GM19397 (cell line): ENCODE results near the gene HOGA1.

ENCODE experiments used
- ATAC-seq: cut with Tn5 transposase; IDR thresholded peaks from one replicate; pipeline ENCODE4 v1.9.1; 2021; ENCODE audit warnings: mild to moderate bottlenecking, moderate library complexity; ENCODE audit not compliant: unreplicated experiment

HOGA1 gene

DNA sequence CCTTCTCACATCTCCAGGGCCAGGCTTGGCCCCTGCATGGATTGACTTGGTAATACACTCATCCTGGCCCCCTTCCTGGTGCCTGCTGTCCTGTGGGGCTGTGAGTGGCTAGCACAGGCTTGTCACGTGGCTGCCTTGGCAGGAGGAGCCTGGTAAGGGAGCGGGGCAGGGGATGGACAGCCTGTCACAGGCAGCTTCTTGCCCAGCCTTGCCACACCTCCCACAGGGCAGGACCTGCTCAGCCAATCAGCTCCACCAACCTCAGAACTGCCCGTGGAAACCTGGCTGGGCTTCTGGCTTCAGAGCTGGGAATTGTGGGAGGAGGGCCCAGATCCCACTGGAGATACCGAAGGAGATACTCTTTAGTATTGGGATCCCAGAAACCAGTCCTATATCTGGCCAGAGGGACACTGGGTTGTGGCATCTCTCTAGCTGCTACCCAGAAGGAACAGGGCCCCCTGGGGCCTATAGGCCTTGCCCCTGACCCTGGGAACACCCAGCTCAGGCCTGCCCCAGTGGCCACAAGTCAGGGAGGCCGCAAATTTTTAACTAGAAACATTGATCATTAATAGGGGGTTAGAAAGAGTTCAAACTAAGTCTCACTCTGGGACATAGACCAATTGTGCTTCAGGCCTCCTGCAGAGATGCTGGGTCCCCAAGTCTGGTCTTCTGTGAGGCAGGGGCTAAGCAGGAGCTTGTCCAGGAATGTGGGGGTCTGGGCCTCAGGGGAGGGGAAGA lies at the start of gene HOGA1:
Gene HOGA1, plus strand, starts transcription at position 330 of the 738 bp plus-strand sequence. Its CDS starts 315 bp downstream, at position 645.
- ATAC-seq = no peak

DNA sequence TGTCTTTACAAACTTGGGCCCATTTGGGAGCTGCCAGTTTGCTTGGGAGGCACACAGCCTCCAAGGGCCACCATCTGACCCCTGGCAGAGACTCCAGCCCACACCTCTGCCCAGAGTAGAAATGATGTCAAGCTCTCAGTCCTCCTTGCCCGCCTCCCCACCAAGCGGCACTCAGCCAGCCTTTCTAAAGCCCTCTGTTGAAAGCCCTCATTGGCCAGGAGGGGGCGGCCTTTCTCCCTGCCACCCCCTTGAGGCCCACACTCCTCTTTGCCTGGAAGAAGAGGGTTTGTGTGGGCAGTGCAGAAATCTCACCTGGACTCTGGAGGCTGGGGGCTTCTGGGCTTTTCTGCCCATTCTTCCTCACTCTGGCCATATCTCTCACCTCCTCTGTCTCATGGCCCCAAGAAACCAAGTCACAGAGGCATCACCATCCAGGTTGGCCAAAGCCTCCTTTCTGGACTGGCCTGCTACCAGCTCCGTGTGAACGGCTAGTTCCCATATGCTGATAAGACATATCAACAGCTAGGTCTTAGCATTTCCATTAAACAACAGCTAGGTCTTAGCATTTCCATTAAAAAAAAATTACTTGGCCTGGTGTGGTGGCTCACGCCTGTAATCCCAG lies 49.3 kb upstream of the HOGA1 start:
- ATAC-seq = no peak

DNA sequence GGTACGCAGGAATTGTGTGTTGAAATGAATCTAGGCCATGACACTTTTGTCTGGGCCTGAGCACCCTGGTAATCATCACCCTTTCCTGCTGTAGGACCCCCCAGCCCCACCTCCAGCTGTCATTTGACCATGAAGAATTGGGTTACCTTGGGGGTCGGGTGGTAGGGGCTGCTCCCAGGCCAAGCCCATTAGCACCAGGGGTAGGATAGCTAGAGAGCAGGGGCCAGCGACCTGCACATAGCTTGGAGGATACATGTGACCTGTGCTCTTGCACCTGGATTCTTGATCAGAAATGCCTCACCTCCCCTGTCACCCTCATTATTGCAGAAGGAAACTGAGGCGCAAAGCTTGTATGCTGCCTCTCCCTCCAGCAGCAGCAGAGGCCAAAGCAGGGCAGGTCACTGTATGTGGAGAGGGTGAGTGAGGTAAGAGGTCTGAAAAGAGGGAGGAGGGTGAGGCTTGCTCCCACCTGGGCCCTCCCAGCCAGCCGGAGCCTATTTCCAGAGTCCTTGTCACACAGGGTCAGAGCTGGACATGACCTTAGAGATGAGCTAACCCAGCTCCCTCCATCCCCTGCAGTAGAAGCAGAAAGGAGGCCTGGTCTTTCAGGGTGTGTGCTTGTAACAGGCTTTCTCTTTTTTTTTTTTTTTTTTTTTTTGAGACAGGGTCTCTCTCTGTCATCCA lies 46.9 kb upstream of the HOGA1 start:
- ATAC-seq = no peak

DNA sequence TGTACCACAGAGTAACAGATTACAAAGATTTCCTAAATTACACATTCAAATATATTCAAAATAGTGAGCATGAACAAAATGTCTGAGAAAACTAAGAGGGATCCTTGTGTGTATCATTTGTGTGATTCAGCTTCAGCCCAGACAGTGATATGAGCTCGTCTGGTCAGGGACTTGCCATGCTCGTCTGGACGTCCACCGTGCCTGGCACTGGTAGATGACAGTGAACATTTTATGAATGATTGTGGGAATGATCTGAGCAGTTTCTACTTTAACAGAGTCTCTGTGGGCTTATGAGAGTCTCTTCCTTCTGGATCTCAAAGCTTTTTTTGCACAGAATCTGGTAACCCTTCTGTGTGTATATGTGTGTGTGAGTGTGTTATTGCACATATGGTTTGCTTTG lies 45.8 kb upstream of the HOGA1 start:
- no peak for ATAC-seq

DNA sequence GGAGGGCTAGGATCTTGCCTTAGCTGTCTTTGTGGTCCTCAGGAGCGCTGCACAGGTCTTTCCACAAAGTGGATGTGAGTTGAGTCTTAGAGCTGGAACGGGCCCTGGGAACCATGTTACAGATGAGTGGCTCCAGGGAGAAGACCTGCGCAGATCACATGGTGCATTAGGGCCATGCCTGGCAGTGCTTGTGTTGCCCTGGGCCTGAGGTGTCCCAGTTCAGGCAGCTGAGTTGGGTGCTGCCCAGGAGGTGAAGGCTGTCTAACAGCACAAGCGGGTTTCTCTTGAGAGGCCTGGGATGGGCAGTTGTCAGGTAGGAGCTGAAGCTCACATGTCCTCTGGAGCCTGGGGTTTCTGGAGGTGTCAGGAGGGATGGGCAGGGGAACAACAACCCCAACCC lies 45.4 kb upstream of the HOGA1 start:
- no peak for ATAC-seq

DNA sequence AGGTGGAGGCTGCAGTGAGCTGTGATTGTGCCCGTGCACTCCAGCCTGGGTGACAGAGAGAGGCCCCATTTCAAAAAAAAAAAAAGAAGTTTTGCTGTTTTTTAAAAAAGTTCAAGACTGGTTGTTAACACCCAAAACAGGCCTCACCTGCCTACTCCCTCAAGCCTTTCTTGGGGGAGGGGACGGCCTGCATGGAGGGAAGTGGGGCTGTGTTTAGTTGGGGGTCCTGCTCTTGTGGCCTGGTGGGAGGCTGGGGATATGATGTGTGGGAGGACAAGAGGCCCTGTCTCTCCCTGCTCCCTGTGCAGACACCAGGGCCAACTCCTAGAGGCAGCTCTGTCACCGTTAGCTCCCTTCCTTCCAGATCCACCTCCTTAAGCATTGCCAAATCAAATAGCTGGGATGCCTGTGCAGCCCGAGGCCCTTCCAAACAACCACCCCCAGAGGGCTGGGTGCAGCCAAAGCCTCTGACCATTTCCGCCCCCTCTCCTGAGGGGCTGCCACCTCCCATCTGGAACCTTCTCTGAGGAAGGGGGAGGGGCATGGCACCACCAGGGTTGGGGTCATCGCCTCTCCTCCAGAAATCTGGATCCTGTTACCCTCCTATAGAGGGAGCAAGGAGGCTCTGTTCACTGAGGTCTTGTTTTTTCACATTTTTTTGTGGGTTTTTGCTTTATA lies 44.5 kb upstream of the HOGA1 start:
- ATAC-seq = no peak

DNA sequence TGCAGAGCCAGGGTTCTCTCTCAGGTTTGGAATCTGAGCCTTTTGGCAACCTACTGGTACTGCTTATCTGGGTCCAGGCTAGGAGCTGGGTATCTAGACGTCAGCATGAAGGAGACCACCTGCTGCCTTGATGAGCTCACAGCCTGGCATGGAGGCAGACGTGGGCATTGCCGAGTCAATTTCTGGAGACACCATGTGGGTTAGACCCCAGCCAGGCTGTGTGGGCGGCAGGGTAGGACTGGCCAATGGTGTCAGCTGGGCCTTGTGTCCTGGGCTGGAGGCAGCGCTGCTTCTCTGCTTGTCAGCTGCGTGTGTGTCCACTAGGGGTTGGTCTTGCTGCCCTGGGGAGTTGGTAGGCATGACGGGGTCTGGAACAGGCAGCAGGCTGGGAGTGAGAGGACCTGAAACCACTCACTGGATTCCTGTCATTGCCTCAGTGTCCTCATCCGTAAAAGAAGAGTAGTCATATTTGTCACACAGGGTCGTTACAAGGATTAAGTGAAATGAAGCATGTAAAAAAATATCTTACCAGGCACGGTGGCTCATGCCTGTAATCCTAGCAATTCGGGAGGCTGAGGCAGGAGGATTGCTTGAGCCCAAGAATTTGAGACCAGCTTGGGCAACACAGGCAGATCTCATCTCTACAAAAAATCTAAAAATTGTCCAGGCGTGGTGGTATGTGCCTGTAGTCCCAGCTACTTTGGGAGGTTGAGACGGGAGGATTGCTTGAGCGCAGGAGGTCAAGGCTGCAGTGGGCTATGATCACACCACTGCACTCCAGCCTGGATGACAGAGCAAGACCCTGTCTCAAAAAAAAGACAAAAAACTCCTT lies 43.3 kb upstream of the HOGA1 start:
- no peak for ATAC-seq

DNA sequence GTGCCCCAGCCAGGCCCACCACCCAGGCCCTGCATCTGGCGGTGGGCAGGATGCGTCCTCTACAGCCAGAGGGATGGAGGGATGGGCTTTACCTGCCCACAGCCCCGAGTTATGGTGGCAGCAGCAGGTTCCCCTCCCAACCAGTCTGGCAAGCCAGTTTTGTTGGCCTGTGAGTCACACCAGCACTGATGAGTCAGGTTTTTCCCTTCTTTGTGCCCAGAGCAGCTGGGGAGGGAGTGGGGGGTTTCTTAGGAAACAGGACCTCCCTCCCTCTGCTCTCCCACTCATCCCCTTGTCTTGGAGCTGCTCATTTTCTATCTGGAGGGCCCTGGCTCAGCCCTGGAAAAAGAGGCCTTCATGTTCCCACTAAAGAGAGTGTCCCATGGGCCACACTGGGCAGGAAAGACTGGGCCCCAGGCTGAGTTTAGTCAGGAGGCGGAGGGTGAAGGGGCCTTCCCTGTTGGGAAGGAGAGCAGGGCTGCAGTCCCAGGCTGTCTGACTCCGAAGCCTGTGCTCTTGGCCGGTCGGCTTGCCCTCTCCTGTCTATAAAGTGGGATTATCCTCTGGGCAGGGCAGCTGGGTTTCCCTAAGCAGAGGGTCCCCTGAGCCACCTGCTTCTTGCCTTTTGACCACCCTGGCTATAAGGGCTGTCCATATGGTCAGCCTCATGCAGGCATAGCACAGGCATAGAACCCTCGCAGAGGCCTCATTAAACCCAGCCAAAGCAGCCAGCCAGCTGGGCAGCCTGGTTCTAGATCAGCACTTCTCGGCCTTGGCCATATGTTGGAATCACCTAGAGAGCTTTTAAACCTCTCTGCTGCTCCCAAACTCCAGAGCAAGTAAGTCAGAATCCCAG lies 41.8 kb upstream of the HOGA1 start:
- no peak for ATAC-seq

DNA sequence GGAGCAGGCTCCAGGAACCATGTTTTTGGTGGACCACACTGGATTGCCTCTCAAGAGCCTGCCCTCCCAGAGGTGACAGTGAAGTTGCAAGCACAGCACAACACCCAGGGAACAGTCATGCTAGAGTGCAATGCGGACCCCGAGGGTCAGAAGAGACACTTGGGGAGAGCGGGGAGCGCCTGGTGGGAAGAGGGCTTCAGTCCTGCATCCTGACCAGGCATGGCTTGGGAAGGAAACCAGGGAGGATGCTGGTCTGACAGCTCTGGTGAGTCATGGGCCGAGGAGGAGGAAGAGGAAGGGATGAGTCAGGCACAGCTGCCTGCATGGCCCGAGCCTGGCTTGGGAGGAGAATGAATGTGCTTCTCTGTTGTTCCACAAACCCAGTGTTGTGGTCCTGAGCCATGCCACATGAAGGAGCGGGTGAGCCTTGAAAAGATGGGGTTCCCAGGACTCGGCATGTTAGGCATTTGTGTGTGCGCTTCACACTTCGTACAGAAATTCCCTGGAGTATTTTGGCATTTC lies 41.1 kb upstream of the HOGA1 start:
- ATAC-seq = no peak

DNA sequence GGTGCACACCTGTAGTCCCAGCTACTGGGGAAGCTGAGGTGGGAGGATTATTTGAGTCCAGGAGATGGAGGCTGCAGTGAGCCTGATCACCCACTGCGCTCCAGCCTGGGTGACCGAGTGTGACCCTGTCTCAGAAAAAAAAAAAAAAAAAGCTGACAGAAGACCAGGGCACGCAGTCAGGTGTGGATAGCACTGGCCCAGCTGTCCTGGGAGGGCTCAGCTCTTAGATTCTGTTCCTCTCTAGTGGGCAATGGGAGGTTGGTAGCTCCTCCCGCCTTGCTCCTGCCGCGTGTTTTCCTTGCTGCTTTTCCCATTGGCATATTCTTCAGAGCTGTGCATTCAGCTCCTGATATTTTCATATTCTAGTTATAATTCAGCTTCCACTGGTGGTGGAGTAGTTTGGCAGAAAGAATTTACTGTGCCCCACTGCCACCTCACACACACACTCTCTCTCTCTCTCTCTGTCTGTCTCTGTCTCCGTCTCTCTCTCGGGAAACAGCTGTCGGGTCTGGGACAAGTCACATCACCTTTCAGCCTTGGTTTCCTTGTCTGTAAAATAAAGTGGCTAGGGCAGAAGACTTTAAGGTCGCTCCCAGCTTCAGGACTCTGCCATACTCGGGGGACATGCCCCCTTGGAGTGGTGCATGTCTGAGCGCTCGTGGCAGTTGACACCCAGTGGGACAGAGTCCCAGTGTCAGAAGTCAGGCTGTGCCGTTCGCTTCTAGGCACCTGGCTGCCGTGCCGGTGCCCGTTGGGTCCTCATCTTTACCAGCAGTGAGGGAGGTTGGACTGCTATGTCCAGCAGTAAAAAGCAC lies 37.5 kb upstream of the HOGA1 start:
- ATAC-seq = no peak

DNA sequence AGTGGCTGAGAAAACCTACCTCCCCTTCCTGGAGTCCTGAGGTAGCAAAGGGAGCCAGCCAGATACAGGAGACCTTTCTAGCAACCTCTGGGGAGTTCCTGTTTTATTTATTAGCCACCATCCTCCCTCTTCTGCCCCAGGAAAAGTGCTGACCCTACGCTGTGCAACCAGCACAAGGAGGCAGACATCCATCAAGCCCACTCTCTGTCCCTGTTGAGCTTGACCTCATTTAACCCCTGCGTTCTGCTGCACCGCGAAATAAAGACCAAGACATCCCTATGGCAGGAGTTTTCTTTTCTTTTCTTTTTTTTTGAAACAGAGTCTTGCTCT lies 37.0 kb upstream of the HOGA1 start:
- ATAC-seq = no peak

DNA sequence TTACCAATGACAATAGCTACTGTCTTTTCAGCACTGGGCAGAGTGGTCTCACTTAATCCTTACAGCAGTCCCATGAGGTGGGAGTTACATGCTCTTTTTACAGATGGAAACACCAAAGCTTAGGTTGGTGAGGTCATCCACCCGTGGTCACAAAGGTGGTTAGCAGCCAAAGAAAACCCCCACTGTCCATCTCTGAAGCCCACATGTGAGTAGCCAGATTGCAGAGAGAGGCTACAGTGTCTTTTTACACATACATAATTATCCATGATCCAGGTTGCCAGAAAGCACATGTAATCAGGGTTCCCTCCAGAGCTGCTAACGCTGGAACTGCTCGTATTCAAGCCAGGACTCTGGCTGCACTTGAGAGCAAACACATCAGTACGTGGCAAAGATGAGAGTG lies 36.2 kb upstream of the HOGA1 start:
- no peak for ATAC-seq

DNA sequence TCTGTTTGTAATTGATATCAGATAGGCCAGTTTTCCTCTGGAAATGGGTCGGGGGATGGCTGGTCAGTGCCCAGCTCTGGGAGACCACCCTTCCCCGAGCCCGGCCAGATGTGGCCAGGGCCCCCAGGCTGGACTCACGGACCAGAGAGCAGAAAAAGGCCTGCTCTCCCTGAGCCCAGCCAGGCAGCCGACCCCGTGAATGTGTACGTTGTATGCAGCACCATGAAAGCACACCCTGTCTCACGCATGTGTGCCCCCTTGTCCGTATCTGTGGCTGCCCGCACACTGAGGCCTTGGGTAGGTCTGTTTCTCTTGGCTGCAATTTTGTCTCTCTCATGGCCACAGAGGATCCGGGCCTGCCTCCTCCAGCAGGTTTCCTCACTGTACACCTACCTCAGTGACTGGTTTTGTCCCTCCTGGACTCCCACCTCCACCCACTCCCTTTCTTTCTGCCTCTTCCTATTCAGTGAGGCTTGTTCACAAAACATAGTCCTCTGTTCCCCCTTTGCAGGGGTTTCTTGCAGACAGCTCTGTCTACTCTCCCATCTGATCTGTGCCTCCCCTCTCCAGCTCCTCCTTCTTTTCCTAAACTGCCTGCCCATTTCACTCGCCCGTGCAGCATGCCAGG lies 35.2 kb upstream of the HOGA1 start:
- ATAC-seq = no peak

DNA sequence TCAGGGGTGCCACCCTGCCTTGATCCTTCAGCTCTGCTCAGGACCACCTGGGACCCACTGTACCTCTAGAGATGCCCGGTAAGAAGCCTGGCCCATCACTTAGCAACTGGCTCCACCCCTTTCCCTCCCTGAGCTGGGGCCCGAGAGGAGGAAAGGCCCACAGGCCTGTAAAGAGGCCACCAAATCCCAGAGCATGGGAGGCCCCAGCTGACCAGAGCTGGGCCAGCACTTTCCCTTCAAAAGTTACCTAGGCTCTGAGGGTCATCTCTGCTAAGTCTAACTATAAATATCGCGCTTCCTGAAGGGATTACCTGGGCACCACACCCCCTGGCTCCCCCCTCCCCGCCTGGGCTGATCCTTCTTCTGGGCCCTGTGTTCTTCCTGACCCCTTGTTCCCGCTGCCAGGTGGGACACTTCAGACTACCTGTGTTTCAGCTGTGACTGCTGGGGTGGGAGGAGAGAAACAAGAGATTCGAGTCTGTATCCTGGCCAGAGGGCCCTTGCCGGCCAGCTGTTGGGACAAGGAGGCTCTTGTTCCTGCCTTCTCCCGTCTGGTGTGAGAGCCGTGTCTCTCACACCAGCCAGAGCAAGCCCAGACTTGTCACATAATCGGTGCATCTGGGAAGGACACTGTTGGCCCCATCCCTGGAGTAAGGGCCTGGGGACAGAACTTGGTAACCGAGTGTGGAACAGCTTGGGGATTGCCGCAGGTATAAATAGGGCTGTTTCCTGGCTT lies 34.4 kb upstream of the HOGA1 start:
- no peak for ATAC-seq

DNA sequence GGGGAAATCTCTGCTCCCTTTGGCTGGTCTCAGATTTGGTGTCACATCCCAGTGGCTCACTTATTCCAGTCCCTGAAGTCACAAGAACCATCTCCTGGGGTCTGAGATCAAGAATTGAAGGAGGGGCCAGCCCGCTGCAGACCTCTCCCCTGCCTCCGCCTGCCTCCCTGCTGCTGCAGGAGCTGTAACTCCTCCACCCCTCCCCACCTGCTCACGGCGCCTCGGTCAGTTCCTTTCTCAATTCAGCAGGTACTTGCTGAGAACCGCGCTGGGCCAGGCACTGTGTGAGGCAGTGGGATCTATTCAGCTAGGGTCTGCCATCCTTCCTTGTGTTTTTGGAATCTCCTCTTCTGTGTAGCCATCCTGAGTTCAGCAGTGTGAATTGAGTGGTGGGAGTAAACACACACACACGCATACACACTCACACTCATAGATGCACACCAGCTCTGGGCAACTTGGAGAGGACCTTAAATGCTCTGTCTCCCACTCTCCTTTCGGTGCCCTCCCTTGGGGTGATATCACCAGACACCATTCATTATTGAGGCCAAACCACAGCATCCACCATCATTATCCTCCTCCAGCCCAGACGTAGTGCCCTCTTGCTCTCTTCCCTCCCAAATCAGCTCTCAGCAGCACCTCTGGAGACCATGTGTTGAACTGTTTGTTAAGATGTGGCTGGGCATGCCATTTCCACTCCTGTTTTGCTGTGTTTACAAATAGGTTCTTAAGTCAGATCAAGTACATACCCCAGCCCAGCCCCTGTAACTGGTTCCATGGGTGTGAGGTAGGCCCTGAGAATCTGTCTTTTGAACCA lies 33.6 kb upstream of the HOGA1 start:
- no peak for ATAC-seq

DNA sequence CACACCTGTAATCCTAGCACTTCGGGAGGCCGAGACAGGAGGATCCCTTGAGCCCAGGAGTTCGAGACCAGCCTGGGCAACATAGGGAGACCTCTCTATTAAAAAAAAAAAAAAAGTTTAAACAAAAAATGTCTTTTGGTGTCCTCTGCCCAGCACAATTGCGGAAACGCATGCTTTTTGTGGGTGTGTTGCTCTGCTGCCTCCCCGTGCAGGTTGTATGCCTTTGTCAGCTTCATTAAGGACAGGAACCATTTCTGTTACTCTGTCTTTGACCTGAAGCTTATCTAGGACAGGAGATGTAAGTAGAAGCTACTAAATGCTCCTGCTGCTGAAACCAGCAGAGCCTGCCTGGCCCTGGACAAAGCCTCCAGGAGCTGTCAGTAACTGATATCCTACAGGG lies 32.9 kb upstream of the HOGA1 start:
- ATAC-seq = no peak

DNA sequence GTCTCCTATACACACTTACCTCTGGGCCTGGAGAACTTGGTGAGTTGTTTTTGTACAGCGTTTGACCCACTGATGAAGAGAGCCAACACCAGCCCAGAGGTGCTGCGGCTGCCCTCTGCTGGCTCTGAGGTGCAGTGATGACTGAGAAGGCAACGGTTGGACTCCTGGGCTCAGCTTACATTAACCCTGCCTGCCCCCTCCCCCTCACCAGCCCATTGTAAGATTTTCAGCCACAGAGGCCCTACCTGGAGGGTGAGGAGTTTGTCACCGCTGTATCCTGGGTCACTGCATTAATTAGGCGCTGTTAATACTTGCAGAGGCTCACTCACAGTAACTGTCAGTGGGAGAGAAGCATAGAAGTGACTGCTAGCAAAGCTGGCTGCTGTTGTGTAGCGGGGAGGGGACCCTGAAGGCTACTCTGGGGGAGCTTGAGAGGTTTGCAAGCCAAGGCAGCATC lies 30.6 kb upstream of the HOGA1 start:
- peak; percentile 63 for ATAC-seq
